ENCODE data around the gene TOM1L2.

TOM1L2 gene

GRCh38 chr17:17890773-17891759 lies 81.1 kb downstream of the TOM1L2 start:
- TF ChIP-seq ZFX (IDR thresholded peaks at IDR 0.05; ENCODE audit: borderline replicate concordance) (no peak), CTCF (IDR thresholded peaks at IDR 0.05) (peak; percentile 68)
- H3K27ac ChIP-seq, result no peak overlapping the region

GRCh38 chr17:17889922-17890321 lies 82.3 kb downstream of the TOM1L2 start:
- no peak overlapping the region for H3K27ac ChIP-seq
- TF ChIP-seq CTCF (IDR thresholded peaks at IDR 0.05) (no peak), ZFX (IDR thresholded peaks at IDR 0.05; ENCODE audit: borderline replicate concordance) (no peak)

GRCh38 chr17:17888821-17889220 lies 83.4 kb downstream of the TOM1L2 start:
- TF ChIP-seq CTCF (IDR thresholded peaks at IDR 0.05) (no peak), ZFX (IDR thresholded peaks at IDR 0.05; ENCODE audit: borderline replicate concordance) (no peak)
- no peak overlapping the region for H3K27ac ChIP-seq

GRCh38 chr17:17888371-17888770 lies 83.8 kb downstream of the TOM1L2 start:
- no peak overlapping the region for H3K27ac ChIP-seq
- TF ChIP-seq ZFX (IDR thresholded peaks at IDR 0.05; ENCODE audit: borderline replicate concordance), result no peak

- no peak overlapping the region for H3K27ac ChIP-seq
- TF ChIP-seq ZFX (IDR thresholded peaks at IDR 0.05; ENCODE audit: borderline replicate concordance), result no peak
- no peak for TF ChIP-seq CTCF (IDR thresholded peaks at IDR 0.05)
Observed at GRCh38 chr17:17887752-17888304, 84.4 kb downstream of the TOM1L2 start.

- no peak overlapping the region for H3K27ac ChIP-seq
- TF ChIP-seq CTCF (IDR thresholded peaks at IDR 0.05) (no peak), ZFX (IDR thresholded peaks at IDR 0.05; ENCODE audit: borderline replicate concordance) (no peak)
Observed at GRCh38 chr17:17886726-17887125, 85.5 kb downstream of the TOM1L2 start.

- no peak for TF ChIP-seq CTCF (IDR thresholded peaks at IDR 0.05)
- TF ChIP-seq ZFX (IDR thresholded peaks at IDR 0.05; ENCODE audit: borderline replicate concordance), result no peak
- H3K27ac ChIP-seq, result no peak overlapping the region
Observed at GRCh38 chr17:17886226-17886625, 86.0 kb downstream of the TOM1L2 start.

All from 22Rv1 (cell line).